Common myeloid progenitor, CD34-positive (primary cell): ENCODE measurements around the gene GZMM.

Experiments
- CTCF ChIA-PET: fragments of 350-600 bp; sonication (Branson Sonifier 250); formaldehyde crosslinking; loops from one replicate; lab custom pipeline; 2021; ENCODE audit warnings: antibody characterized with exemption; lab: Charles Lee
- POLR2A ChIA-PET: fragments of 350-600 bp; sonication (Branson Sonifier 250); formaldehyde crosslinking; loops from one replicate; lab custom pipeline; 2021; ENCODE audit warnings: antibody characterized with exemption; lab: Charles Lee
- DNase-seq, 3 donors: peaks; one replicate each; pipeline versions ENCODE4 v3.0.0 to v3.0.0-alpha.2; 2013
- H3K27ac ChIP-seq, 2 experiments: 1 replicate in 1 of 2; 2 replicates in 1 of 2; pipeline ENCODE4 v1.7.0; 2013; ENCODE audit warnings: inconsistent platforms in 2 of 2, low read length in 2 of 2, mild to moderate bottlenecking in 2 of 2, low read depth in 1 of 2, moderate library complexity in 1 of 2; ENCODE audit not compliant: severe bottlenecking in 2 of 2, insufficient read depth in 1 of 2, poor library complexity in 1 of 2
- H3K27me3 ChIP-seq, 5 experiments: replicated peaks in 2 of 5; 1 replicate in 3 of 5; 2 replicates in 2 of 5; pipeline versions ENCODE4 v1.6.1 to v1.7.0; 2013; ENCODE audit warnings: low read length in 4 of 5, mild to moderate bottlenecking in 2 of 5, moderate library complexity in 2 of 5, inconsistent platforms in 1 of 5; ENCODE audit not compliant: insufficient read depth in 5 of 5, control insufficient read depth in 4 of 5
- H3K36me3 ChIP-seq, 4 experiments: 1 replicate in 2 of 4; 2 replicates in 2 of 4; pipeline versions ENCODE4 v1.6.1 to v1.7.0; 2013; ENCODE audit warnings: low read length in 3 of 4, control low read depth in 1 of 4, mild to moderate bottlenecking in 1 of 4; ENCODE audit not compliant: control insufficient read depth in 4 of 4, insufficient read depth in 4 of 4
- H3K4me1 ChIP-seq, 4 experiments: 1 replicate in 3 of 4; 2 replicates in 1 of 4; pipeline versions ENCODE4 v1.6.1 to v1.7.1; 2013; ENCODE audit warnings: low read length in 3 of 4, mild to moderate bottlenecking in 3 of 4, control low read depth in 1 of 4, inconsistent platforms in 1 of 4, moderate library complexity in 1 of 4; ENCODE audit not compliant: control insufficient read depth in 4 of 4, insufficient read depth in 4 of 4; ENCODE audit errors: control extremely low read depth in 1 of 4
- H3K4me3 ChIP-seq, 7 experiments: 1 replicate in 4 of 7; 2 replicates in 3 of 7; pipeline versions ENCODE4 v1.5.1 to v1.7.0; 2013; ENCODE audit warnings: mild to moderate bottlenecking in 7 of 7, low read length in 6 of 7, moderate library complexity in 6 of 7, inconsistent platforms in 2 of 7, low read depth in 2 of 7, control low read depth in 1 of 7; ENCODE audit not compliant: insufficient read depth in 4 of 7, control insufficient read depth in 1 of 7; ENCODE audit errors: extremely low read depth in 1 of 7
- H3K9me3 ChIP-seq, 5 experiments: 1 replicate in 4 of 5; 2 replicates in 1 of 5; pipeline versions ENCODE4 v1.6.1 to v1.7.1; 2013; ENCODE audit warnings: low read length in 4 of 5, mild to moderate bottlenecking in 2 of 5, inconsistent platforms in 1 of 5, low read depth in 1 of 5, moderate library complexity in 1 of 5; ENCODE audit not compliant: control insufficient read depth in 4 of 5, insufficient read depth in 2 of 5; ENCODE audit errors: control extremely low read depth in 1 of 5
- WGBS: methylation state at CpG from one replicate; pipeline ENCODE4 v1.1.5; 2013; ENCODE audit not compliant: insufficient coverage; 5-methylcytosine and 5-hydroxymethylcytosine counted together

The GZMM gene

GRCh38 chr19:579842-580155 is 35.9 kb downstream of the GZMM start:
- peaks cover 2 to 54% (median 27%) of the 10 kb centered on the region in 4 experiments for H3K36me3 ChIP-seq
- H3K4me3 ChIP-seq, result no peak overlapping the region
- peaks cover 0 to 20% (median 13%) of the 10 kb centered on the region in 4 experiments for H3K4me1 ChIP-seq
- no peaks in the 10 kb centered on the region for H3K9me3 ChIP-seq
- H3K27ac ChIP-seq, result no peak overlapping the region
- H3K27me3 ChIP-seq, result peaks cover 0 to 3% (median 2%) of the 10 kb centered on the region in 5 experiments
- 98% methylated on average over 9 of the region's 11 CpGs for WGBS
- ChIA-PET POLR2A (no interaction called here), CTCF (interaction anchor here (1.6 kb wide), 1 partner anchor 31 kb away, joined by 4 read pairs; no protein-coding TSS in a partner anchor)
- DNase-seq, result no peak

- Histone ChIP-seq H3K4me3 (no peak overlapping the region), H3K27me3 (peaks cover 0 to 5% (median 2%) of the 10 kb centered on the region in 5 experiments), H3K9me3 (no peaks in the 10 kb centered on the region), H3K4me1 (peaks cover 0 to 14% (median 10%) of the 10 kb centered on the region in 4 experiments), H3K27ac (no peak overlapping the region), H3K36me3 (peaks cover 2 to 54% (median 26%) of the 10 kb centered on the region in 4 experiments)
- ChIA-PET CTCF (interaction anchor here (1.6 kb wide), 1 partner anchor 30 kb away, joined by 4 read pairs; no protein-coding TSS in a partner anchor), POLR2A (no interaction called here)
- no peak for DNase-seq
- 93% methylated on average over 13 of the region's 22 CpGs for WGBS
These were observed 36.5 kb downstream of the GZMM start for GRCh38 chr19:580274-580835.

DNA sequence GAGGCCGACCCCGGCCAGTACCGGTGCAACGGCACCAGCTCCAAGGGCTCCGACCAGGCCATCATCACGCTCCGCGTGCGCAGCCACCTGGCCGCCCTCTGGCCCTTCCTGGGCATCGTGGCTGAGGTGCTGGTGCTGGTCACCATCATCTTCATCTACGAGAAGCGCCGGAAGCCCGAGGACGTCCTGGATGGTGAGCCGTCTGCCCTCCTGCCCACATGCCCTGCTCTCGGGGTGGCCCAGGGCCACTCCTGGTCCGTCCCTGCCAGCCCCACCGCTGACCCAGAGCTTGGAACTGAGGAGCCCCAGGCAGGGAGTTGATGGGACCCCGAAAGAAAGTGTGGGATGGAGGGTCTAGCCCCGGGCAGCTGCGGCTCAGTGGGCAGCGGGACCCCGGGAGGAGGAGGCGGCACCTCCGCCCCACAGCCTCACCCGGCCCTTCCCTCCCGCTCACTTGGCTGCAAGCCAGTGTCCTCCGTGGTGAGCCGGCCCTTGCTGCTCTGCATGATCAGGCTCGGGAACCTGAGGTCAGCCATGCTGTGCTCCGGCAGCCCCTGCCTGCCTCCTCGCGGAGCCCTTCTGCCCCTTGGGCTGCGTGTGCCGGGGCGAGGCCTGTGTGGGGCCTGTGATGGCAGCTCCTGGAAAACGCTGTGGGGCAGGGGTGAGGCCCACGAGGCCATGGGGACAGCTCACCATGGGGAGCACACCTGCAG is 37.7 kb downstream of the GZMM start:
- WGBS, result 92% methylated on average over 39 of the region's 40 CpGs
- DNase-seq, result no peak
- ChIA-PET CTCF (interaction anchor here (1.6 kb wide), 1 partner anchor 29 kb away, joined by 4 read pairs; no protein-coding TSS in a partner anchor), POLR2A (no interaction called here)
- peaks cover 0 to 17% (median 4%) of the 10 kb centered on the region in 5 experiments for H3K27me3 ChIP-seq
- no peaks in the 10 kb centered on the region for H3K9me3 ChIP-seq
- no peak overlapping the region for H3K27ac ChIP-seq
- H3K4me3 ChIP-seq, result no peak overlapping the region
- peaks cover 0 to 6% (median 2%) of the 10 kb centered on the region in 4 experiments for H3K4me1 ChIP-seq
- peaks cover 2 to 54% (median 26%) of the 10 kb centered on the region in 4 experiments for H3K36me3 ChIP-seq

- Histone ChIP-seq H3K36me3 (peaks cover 2 to 51% (median 25%) of the 10 kb centered on the region in 4 experiments), H3K27ac (no peak overlapping the region), H3K27me3 (peaks cover 0 to 27% (median 4%) of the 10 kb centered on the region in 5 experiments), H3K4me3 (no peak overlapping the region), H3K9me3 (no peaks in the 10 kb centered on the region), H3K4me1 (peaks cover 0 to 2% (median under 1%) of the 10 kb centered on the region in 4 experiments)
- POLR2A ChIA-PET, result no interaction called here
- 94% methylated on average over 28 of the region's 31 CpGs for WGBS
- CTCF ChIA-PET, result interaction anchor here (1.0 kb wide), 1 partner anchor 8 kb away, joined by 3 read pairs; no protein-coding TSS in a partner anchor
- DNase-seq, result no peak
These were observed 38.8 kb downstream of the GZMM start for GRCh38 chr19:582497-583197.

- H3K4me1 ChIP-seq, result peaks cover 0 to 8% (median 7%) of the 10 kb centered on the region in 4 experiments
- no peaks in the 10 kb centered on the region for H3K9me3 ChIP-seq
- no peak overlapping the region for H3K27ac ChIP-seq
- H3K27me3 ChIP-seq, result peaks cover 0 to 35% (median 6%) of the 10 kb centered on the region in 5 experiments
- no peak for DNase-seq
- no peak overlapping the region for H3K4me3 ChIP-seq
- 95% methylated on average over 19 of the region's 27 CpGs for WGBS
- peaks cover 2 to 44% (median 23%) of the 10 kb centered on the region in 4 experiments for H3K36me3 ChIP-seq
- ChIA-PET CTCF (interaction anchor here (0.7 to 4.6 kb wide), 12 partner anchors 8 to 169 kb away, joined by 3 to 28 read pairs (median 4); no protein-coding TSS in a partner anchor), POLR2A (no interaction called here)
These were observed 39.5 kb downstream of the GZMM start for GRCh38 chr19:583198-583967.

- POLR2A ChIA-PET, result no interaction called here
- no peak overlapping the region for H3K4me3 ChIP-seq
- no peaks in the 10 kb centered on the region for H3K9me3 ChIP-seq
- CTCF ChIA-PET, result interaction anchor here (0.7 to 4.6 kb wide), 13 partner anchors 9 to 169 kb away, joined by 3 to 28 read pairs (median 3); partner anchors contain the start of gene BSG
- H3K36me3 ChIP-seq, result peaks cover 2 to 41% (median 23%) of the 10 kb centered on the region in 4 experiments
- no peak overlapping the region for H3K27ac ChIP-seq
- H3K27me3 ChIP-seq, result peaks cover 0 to 40% (median 7%) of the 10 kb centered on the region in 5 experiments
- DNase-seq, result no peak
- WGBS, result 100% methylated on average over 2 of the region's 5 CpGs
- peaks cover 0 to 13% (median 13%) of the 10 kb centered on the region in 4 experiments for H3K4me1 ChIP-seq
These were observed 40.1 kb downstream of the GZMM start for GRCh38 chr19:583968-584239.
